Small intestine (tissue), 7 donors: ENCODE measurements around the gene PCDH10. TPM values are rescaled to one million over a fixed set of nuclear protein-coding genes. Genes with fewer than 3 reads are reported as not detected.

ENCODE experiments used
- DNase-seq, 2 donors: peaks; one replicate each; pipeline versions ENCODE4 v3.0.0 to v3.0.0-alpha.2; 2013
- FAIRE-seq: peaks from 2 replicates; lab custom pipeline; 2012; peaks lifted over from hg19 to GRCh38; lab: Jason Lieb, UNC
- H3K27ac ChIP-seq, 3 donors: one replicate each; pipeline ENCODE4 v1.5.1; 2013; ENCODE audit warnings: low read length in 2 of 3, mild to moderate bottlenecking in 2 of 3, control low read depth in 1 of 3, inconsistent platforms in 1 of 3, low read depth in 1 of 3, moderate library complexity in 1 of 3
- H3K27me3 ChIP-seq, 3 donors: one replicate each; pipeline ENCODE4 v1.6.1; 2013; ENCODE audit warnings: low read length in 3 of 3, inconsistent platforms in 1 of 3; ENCODE audit not compliant: control insufficient read depth in 3 of 3, insufficient read depth in 3 of 3
- H3K36me3 ChIP-seq, 3 donors: one replicate each; pipeline ENCODE4 v1.6.1; 2013; ENCODE audit warnings: low read length in 3 of 3, inconsistent platforms in 1 of 3, low read depth in 1 of 3, mild to moderate bottlenecking in 1 of 3, moderate library complexity in 1 of 3; ENCODE audit not compliant: control insufficient read depth in 3 of 3, insufficient read depth in 2 of 3
- H3K4me1 ChIP-seq, 3 donors: one replicate each; pipeline ENCODE4 v1.6.1; 2013; ENCODE audit warnings: low read length in 2 of 3, inconsistent platforms in 1 of 3, low read depth in 1 of 3, mild to moderate bottlenecking in 1 of 3, moderate library complexity in 1 of 3; ENCODE audit not compliant: control insufficient read depth in 3 of 3, insufficient read depth in 2 of 3
- H3K4me3 ChIP-seq, 3 donors: one replicate each; pipeline ENCODE4 v1.5.1; 2013; ENCODE audit warnings: low read length in 3 of 3, control low read depth in 1 of 3, inconsistent platforms in 1 of 3, low read depth in 1 of 3, mild to moderate bottlenecking in 1 of 3, moderate library complexity in 1 of 3
- H3K9me3 ChIP-seq, 2 donors: one replicate each; pipeline ENCODE4 v1.6.1; 2013; ENCODE audit warnings: low read depth in 1 of 2, low read length in 1 of 2; ENCODE audit not compliant: control insufficient read depth in 2 of 2, insufficient read depth in 1 of 2
- WGBS, 3 donors: extraction: QIAGEN DNeasy Blood & Tissue Kit; methylation state at CpG; one replicate each; pipeline ENCODE4 v1.1.7; 2013; 5-methylcytosine and 5-hydroxymethylcytosine counted together
- polyA plus RNA-seq, 4 donors: library from polyadenylated mRNA; stranded (reverse) in 3 of 4; unstranded in 1 of 4; fragments of 200-250 nt in 3 of 4; fragments of 120-200 nt in 1 of 4; gene quantifications; one replicate each; pipeline versions ENCODE4 v1.2.1 to v1.2.3, GENCODE V29; 2013
- donor health status: healthy with polysubstance abuse.
- donor health status: control.
- donor health status: control.
- donor health status: Bipolar disorder and iron deficiency.
- donor health status: healthy.

PCDH10 gene
- polyA plus RNA-seq, 4 donors: 0.31 to 0.73 TPM; not detected in 2

GRCh38 chr4:133152831-133153481, 3.9 kb downstream of the PCDH10 start:
- H3K4me3 ChIP-seq: peak overlapping the region in 1 of 3 donors; percentile 37
- no peaks in the 10 kb centered on the region for H3K36me3 ChIP-seq
- H3K4me1 ChIP-seq: peaks cover 0 to 21% (median 0%) of the 10 kb centered on the region in 3 donors
- no peaks in the 10 kb centered on the region for H3K9me3 ChIP-seq
- no peak overlapping the region for H3K27ac ChIP-seq
- H3K27me3 ChIP-seq: peaks cover 11 to 62% (median 28%) of the 10 kb centered on the region in 3 donors
- FAIRE-seq (no peak), DNase-seq (peak in 1 of 2 donors; percentile 4)
- WGBS, 3 donors: 5 to 8% (median 7%) methylated on average over 20 of the region's 20 CpGs

- Histone ChIP-seq H3K36me3 (no peaks in the 10 kb centered on the region), H3K27me3 (peaks cover 11 to 44% (median 25%) of the 10 kb centered on the region in 3 donors), H3K9me3 (no peaks in the 10 kb centered on the region), H3K4me3 (no peak overlapping the region), H3K27ac (no peak overlapping the region), H3K4me1 (peaks cover 0 to 12% (median 0%) of the 10 kb centered on the region in 3 donors)
- FAIRE-seq (no peak), DNase-seq (peak in 1 of 2 donors; percentile 3)
- 25 to 32% (median 28%) methylated on average over 4 of the region's 4 CpGs for WGBS, 3 donors
Observed at GRCh38 chr4:133154725-133155124, 5.6 kb downstream of the PCDH10 start.

GRCh38 chr4:133156096-133156495, 7.0 kb downstream of the PCDH10 start:
- H3K9me3 ChIP-seq: no peaks in the 10 kb centered on the region
- H3K36me3 ChIP-seq: no peaks in the 10 kb centered on the region
- peaks cover 7 to 31% (median 18%) of the 10 kb centered on the region in 3 donors for H3K27me3 ChIP-seq
- H3K4me3 ChIP-seq: no peak overlapping the region
- peaks cover 0 to 7% (median 0%) of the 10 kb centered on the region in 3 donors for H3K4me1 ChIP-seq
- 63 to 79% (median 74%) methylated on average over 5 of the region's 5 CpGs for WGBS, 3 donors
- no peak overlapping the region for H3K27ac ChIP-seq
- FAIRE-seq (no peak), DNase-seq (no peak)

- Histone ChIP-seq H3K27ac (no peak overlapping the region), H3K36me3 (no peaks in the 10 kb centered on the region), H3K4me3 (no peak overlapping the region), H3K27me3 (peaks cover 7 to 26% (median 13%) of the 10 kb centered on the region in 3 donors), H3K4me1 (peaks cover 0 to 3% (median 0%) of the 10 kb centered on the region in 3 donors), H3K9me3 (no peaks in the 10 kb centered on the region)
- WGBS, 3 donors: 83 to 92% (median 88%) methylated on average over 2 of the region's 2 CpGs
- DNase-seq: no peak
- FAIRE-seq: no peak
Observed at GRCh38 chr4:133156556-133156955, 7.5 kb downstream of the PCDH10 start.

GRCh38 chr4:133157460-133158160, 8.5 kb downstream of the PCDH10 start:
- Histone ChIP-seq H3K27me3 (peaks cover under 1 to 16% (median 4%) of the 10 kb centered on the region in 3 donors), H3K9me3 (no peaks in the 10 kb centered on the region), H3K4me1 (no peaks in the 10 kb centered on the region), H3K36me3 (no peaks in the 10 kb centered on the region), H3K4me3 (no peak overlapping the region), H3K27ac (no peak overlapping the region)
- WGBS, 3 donors: 49 to 55% (median 49%) methylated on average over 5 of the region's 5 CpGs
- FAIRE-seq (no peak), DNase-seq (no peak)

- no peak for FAIRE-seq
- Histone ChIP-seq H3K4me1 (no peaks in the 10 kb centered on the region), H3K9me3 (no peaks in the 10 kb centered on the region)
Observed at GRCh38 chr4:133160853-133161252, 11.8 kb downstream of the PCDH10 start.

GRCh38 chr4:133161570-133162295, 12.6 kb downstream of the PCDH10 start:
- H3K9me3 ChIP-seq: no peaks in the 10 kb centered on the region
- FAIRE-seq (no peak), DNase-seq (no peak)
- 36 to 78% (median 43%) methylated on average over 2 of the region's 2 CpGs for WGBS, 3 donors
- no peak overlapping the region for H3K4me3 ChIP-seq
- no peaks in the 10 kb centered on the region for H3K4me1 ChIP-seq
- no peak overlapping the region for H3K27ac ChIP-seq
- no peaks in the 10 kb centered on the region for H3K27me3 ChIP-seq
- no peaks in the 10 kb centered on the region for H3K36me3 ChIP-seq

More at GRCh38 chr4:133160853-133161252, 11.8 kb downstream of the PCDH10 start:
- no peaks in the 10 kb centered on the region for H3K36me3 ChIP-seq
- no peak overlapping the region for H3K4me3 ChIP-seq
- DNase-seq: no peak
- H3K27me3 ChIP-seq: peaks cover 0 to 4% (median 0%) of the 10 kb centered on the region in 3 donors
- H3K27ac ChIP-seq: no peak overlapping the region
- 53 to 78% (median 56%) methylated on average over 3 of the region's 3 CpGs for WGBS, 3 donors

- DNase-seq (no peak), FAIRE-seq (no peak)
- Histone ChIP-seq H3K9me3 (no peaks in the 10 kb centered on the region), H3K36me3 (no peaks in the 10 kb centered on the region), H3K4me3 (no peak overlapping the region), H3K27ac (no peak overlapping the region), H3K27me3 (no peaks in the 10 kb centered on the region), H3K4me1 (no peaks in the 10 kb centered on the region)
- 78 to 88% (median 86%) methylated on average over 8 of the region's 8 CpGs for WGBS, 3 donors
Observed at GRCh38 chr4:133162941-133163340, 13.8 kb downstream of the PCDH10 start.
